GM19372 (cell line): ENCODE measurements around the gene SIAH3.
A peak's percentile ranks its signal among the peaks of the same experiment; 100 is the strongest.

Source experiments
- ATAC-seq: cut with Tn5 transposase; IDR thresholded peaks from one replicate; pipeline ENCODE4 v1.9.1; 2021; ENCODE audit warnings: mild to moderate bottlenecking, low read depth, moderate library complexity; ENCODE audit not compliant: unreplicated experiment

Gene SIAH3

GRCh38 chr13:45825387-45825650 lies 26.2 kb downstream of the SIAH3 start:
- no peak for ATAC-seq

- no peak for ATAC-seq
Measured at GRCh38 chr13:45823583-45823982, 28.0 kb downstream of the SIAH3 start.

GRCh38 chr13:45821811-45822210 lies 29.7 kb downstream of the SIAH3 start:
- no peak for ATAC-seq

- no peak for ATAC-seq
Measured at GRCh38 chr13:45820106-45820838, 31.3 kb downstream of the SIAH3 start.

GRCh38 chr13:45817833-45818232 lies 33.7 kb downstream of the SIAH3 start:
- no peak for ATAC-seq

- no peak for ATAC-seq
Measured at GRCh38 chr13:45816427-45816826, 35.1 kb downstream of the SIAH3 start.

GRCh38 chr13:45812695-45813372 lies 38.7 kb downstream of the SIAH3 start:
- no peak for ATAC-seq

- no peak for ATAC-seq
Measured at GRCh38 chr13:45811891-45812694, 39.5 kb downstream of the SIAH3 start.

GRCh38 chr13:45809801-45810394 lies 41.7 kb downstream of the SIAH3 start:
- no peak for ATAC-seq

- no peak for ATAC-seq
Measured at GRCh38 chr13:45808925-45809324, 42.6 kb downstream of the SIAH3 start.

GRCh38 chr13:45807520-45808099 lies 43.9 kb downstream of the SIAH3 start:
- ATAC-seq, result no peak

- no peak for ATAC-seq
Measured at GRCh38 chr13:45800485-45800884, 51.1 kb downstream of the SIAH3 start.

GRCh38 chr13:45799451-45799850 lies 52.1 kb downstream of the SIAH3 start:
- no peak for ATAC-seq

- ATAC-seq, result no peak
Measured at GRCh38 chr13:45798851-45799250, 52.7 kb downstream of the SIAH3 start.

- ATAC-seq, result no peak
Measured at GRCh38 chr13:45796426-45797235, 54.9 kb downstream of the SIAH3 start.

- ATAC-seq, result peak; percentile 67
Measured at GRCh38 chr13:45792827-45793303, 58.7 kb downstream of the SIAH3 start.

GRCh38 chr13:45788011-45788410 lies 63.5 kb downstream of the SIAH3 start:
- ATAC-seq, result no peak

- no peak for ATAC-seq
Measured at GRCh38 chr13:45787346-45787745, 64.2 kb downstream of the SIAH3 start.

- no peak for ATAC-seq
Measured at GRCh38 chr13:45786293-45786920, 65.1 kb downstream of the SIAH3 start.
